Gastroesophageal sphincter (tissue), 2 donors: ENCODE results near the gene CTNS.

Experiments used
- EP300 ChIP-seq: sonication (generic); formaldehyde crosslinking; IDR thresholded peaks from one replicate; pipeline ENCODE4 v1.6.1; 2017; ENCODE audit warnings: antibody characterized with exemption, mild to moderate bottlenecking
- POLR2A ChIP-seq, 2 donors: fragments of 450-650 bp; IDR thresholded peaks; one replicate each; pipeline ENCODE4 v1.6.1; 2017; ENCODE audit warnings: antibody characterized with exemption in 2 of 2, mild to moderate bottlenecking in 2 of 2, moderate library complexity in 1 of 2

GRCh38 chr17:3598078-3598477 is 38.5 kb upstream of the CTNS start:
- TF ChIP-seq EP300 = no peak
- no peak for TF ChIP-seq POLR2A (IDR thresholded peaks at IDR 0.05)
